WTC11 (cell line): ENCODE results near the gene ALLC.

Experiments
- CREB1 ChIP-seq: sonication (generic); formaldehyde crosslinking; IDR thresholded peaks from 2 replicates; pipeline ENCODE4 v1.8.0; 2023; ENCODE audit warnings: mild to moderate bottlenecking, missing genetic modification reagents
- TF ChIP-seq, protein P1 (sequence below): sonication (generic); formaldehyde crosslinking; IDR thresholded peaks from 2 replicates; pipeline ENCODE4 v1.8.1; 2022; ENCODE audit warnings: low read depth, mild to moderate bottlenecking, moderate library complexity, missing genetic modification reagents, borderline replicate concordance

DNA sequence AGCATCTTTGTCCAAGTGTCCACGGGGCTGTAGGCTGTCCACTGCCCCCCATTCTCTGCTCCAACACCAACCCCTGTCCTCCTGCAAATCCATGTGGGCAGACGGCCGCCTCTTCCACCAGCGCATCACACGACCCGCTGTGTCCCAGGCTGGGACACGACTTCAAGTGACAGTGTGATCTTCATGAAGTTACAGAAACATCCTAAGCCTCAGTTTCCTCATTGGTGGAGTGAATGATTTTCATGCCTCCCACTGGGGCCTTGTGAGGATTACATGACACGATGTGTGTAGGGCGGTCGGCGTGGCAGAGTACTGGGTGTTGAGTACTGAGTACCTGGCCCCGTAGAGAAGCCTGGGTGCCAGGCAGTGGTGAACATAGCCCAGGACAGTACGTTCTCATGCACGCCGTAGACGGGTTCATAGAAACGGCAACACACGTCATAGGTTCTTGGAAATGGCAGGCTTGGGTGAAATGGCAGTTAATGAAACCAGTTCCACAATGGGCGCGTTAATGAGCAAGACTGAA lies 9.3 kb upstream of the ALLC start:
- TF ChIP-seq, protein P1, sequence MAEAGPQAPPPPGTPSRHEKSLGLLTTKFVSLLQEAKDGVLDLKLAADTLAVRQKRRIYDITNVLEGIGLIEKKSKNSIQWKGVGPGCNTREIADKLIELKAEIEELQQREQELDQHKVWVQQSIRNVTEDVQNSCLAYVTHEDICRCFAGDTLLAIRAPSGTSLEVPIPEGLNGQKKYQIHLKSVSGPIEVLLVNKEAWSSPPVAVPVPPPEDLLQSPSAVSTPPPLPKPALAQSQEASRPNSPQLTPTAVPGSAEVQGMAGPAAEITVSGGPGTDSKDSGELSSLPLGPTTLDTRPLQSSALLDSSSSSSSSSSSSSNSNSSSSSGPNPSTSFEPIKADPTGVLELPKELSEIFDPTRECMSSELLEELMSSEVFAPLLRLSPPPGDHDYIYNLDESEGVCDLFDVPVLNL (CRISPR knock-in tag): no peak
- TF ChIP-seq CREB1: no peak
